Measurements from ENCODE around the gene MAST3. TPM values are rescaled to one million over a fixed set of nuclear protein-coding genes. Genes with fewer than 3 reads are reported as not detected.
A peak's percentile ranks its signal among the peaks of the same experiment; 100 is the strongest.

Gene MAST3
- total and polyA plus RNA-seq, 2 of the 13 experiments (the other 11 are each of a cell fraction or from before 2014, with no cell fraction given), result 4.1 to 4.6 TPM

DNA sequence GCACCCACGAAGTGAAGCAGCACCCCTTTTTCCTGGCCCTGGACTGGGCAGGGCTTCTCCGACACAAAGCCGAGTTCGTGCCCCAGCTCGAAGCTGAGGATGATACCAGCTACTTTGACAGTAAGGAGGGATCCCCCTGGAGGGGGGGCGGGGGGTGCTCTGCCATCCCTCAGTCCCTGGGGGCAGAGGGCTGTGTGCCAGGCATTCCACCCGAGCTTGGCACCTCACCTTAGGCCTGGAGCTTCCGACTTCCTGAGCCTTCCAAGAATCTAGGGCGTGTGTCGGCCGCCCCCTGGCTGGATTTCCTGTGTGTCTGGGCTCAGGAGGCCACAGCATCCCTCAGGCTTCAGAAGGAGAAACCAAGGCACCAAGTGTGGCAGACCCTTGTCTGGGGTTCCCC lies 39.7 kb downstream of the MAST3 start (continued):
- TF ChIP-seq ZNF747 (CRISPR knock-in tag; IDR thresholded peaks at IDR 0.05; ENCODE audit: borderline replicate concordance), result no peak
- no peak for TF ChIP-seq GFI1 (CRISPR knock-in tag; IDR thresholded peaks at IDR 0.05; ENCODE audit: borderline replicate concordance)
- no peak for TF ChIP-seq RAD21 (CRISPR knock-in tag; IDR thresholded peaks at IDR 0.05)
- TF ChIP-seq CEBPG (CRISPR knock-in tag; IDR thresholded peaks at IDR 0.05), result no peak
- TF ChIP-seq ETS1 (CRISPR knock-in tag; IDR thresholded peaks at IDR 0.05), result no peak
- TF ChIP-seq ZNF841 (CRISPR knock-in tag; IDR thresholded peaks at IDR 0.05; ENCODE audit: borderline replicate concordance), result no peak
- TF ChIP-seq HNRNPL (IDR thresholded peaks at IDR 0.05; ENCODE audit: low read depth, low read length), result no peak
- no peak for TF ChIP-seq ZNF878 (CRISPR knock-in tag; IDR thresholded peaks at IDR 0.05)

DNA sequence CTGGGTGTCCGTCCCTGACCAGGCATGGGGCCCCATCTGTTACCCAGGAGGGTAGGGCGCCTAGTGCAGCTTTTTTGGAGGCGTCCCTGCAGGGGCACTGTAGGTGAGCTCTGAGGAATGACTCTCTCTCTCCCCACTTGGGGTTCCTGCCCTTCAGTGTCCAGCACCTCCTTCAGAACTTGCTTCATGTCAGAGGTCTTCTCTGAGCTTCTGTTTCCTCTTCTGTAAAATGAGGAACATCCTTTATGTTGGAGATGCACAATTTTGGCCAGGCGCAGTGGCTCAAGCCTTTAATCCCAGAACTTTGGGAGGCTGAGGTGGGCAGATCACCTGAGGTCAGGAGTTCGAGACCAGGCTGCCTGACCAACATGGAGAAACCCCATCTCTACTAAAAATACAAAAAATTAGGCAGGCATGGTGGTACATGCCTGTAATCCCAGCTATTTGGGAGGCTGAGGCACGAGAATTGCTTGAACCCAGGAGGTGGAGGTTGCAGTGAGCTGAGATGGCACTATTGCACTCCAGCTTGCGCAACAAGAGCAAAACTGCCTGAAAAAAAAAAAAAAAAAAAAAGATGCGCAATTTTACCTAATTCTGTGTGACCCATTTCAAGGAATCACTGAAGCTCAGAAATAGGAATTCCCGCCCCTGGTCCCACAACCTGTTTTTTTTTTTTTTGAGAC lies 40.2 kb downstream of the MAST3 start:
- TF ChIP-seq ZNF770 (CRISPR knock-in tag; IDR thresholded peaks at IDR 0.05) (peak; percentile 85), ZNF563 (CRISPR knock-in tag; IDR thresholded peaks at IDR 0.05) (0 out of 2 replicates have a peak, but pooled peaks have one; percentile 14), FLYWCH1 (CRISPR knock-in tag; IDR thresholded peaks at IDR 0.05) (no peak), CEBPB (IDR thresholded peaks at IDR 0.05; ENCODE audit: borderline replicate concordance, low read depth, low read length) (peak; percentile 48; the same call in 1 of the 2 replicates)
- H3K4me1 ChIP-seq (ENCODE audit: insufficient read depth, low read length), result peaks cover 38% of the 10 kb centered on the region
- DNase-seq (ENCODE audit: low spot score), result no peak
- H3K4me3 ChIP-seq (replicated peaks in 1 of 3; ENCODE audit: insufficient read depth in 1 of 3, low read depth in 2 of 3, low read length in 3 of 3), result no peak overlapping the region
- no TSS peak for BruUV-seq (replicated peaks)
- H4K20me1 ChIP-seq (ENCODE audit: insufficient read depth, low read length), result no peaks in the 10 kb centered on the region
- H3K27me3 ChIP-seq (ENCODE audit: control insufficient read depth in 1 of 2, insufficient read depth in 2 of 2, low read length in 2 of 2), result no peaks in the 10 kb centered on the region
- over 99% methylated on average over 8 of the region's 9 CpGs for WGBS (ENCODE audit: low lambda C conversion rate)
- no peak for ATAC-seq
- H3K79me2 ChIP-seq (ENCODE audit: insufficient read depth, low read length), result peaks cover 4% of the 10 kb centered on the region
- 0 out of 2 replicates have a peak overlapping the region, but pooled peaks have one; percentile 44 for H3K9ac ChIP-seq (ENCODE audit: insufficient read depth, low read depth, low read length)
- ChIA-PET POLR2A (interaction anchor here (0.7 to 1.7 kb wide), 3 partner anchors 14 to 166 kb away, joined by 4 to 7 read pairs (median 6); partner anchors contain the start of gene PIK3R2), CTCF (ENCODE audit: low intra/inter-chr PET ratio, low total read pairs) (no interaction called here)
- in situ Hi-C loops (cut with HindIII; ENCODE audit: extremely low pct_ligation_motif_present, low pct_unique_long_range_greater_than_20kb), result no loop called here
- H3K27ac ChIP-seq (ENCODE audit: extremely low read length, insufficient read depth, low read length), result peak overlapping the region; percentile 92
- intact Hi-C loops (cut with micrococcal nuclease; ENCODE audit: unreplicated experiment), result no loop called here
- H3K36me3 ChIP-seq (replicated peaks in 1 of 2; ENCODE audit: control insufficient read depth in 1 of 2, insufficient read depth in 2 of 2, low read length in 2 of 2), result peaks cover 9 to 28% of the 10 kb centered on the region in 2 experiments
- no peak for FAIRE-seq
- H3K4me2 ChIP-seq (ENCODE audit: low read depth, low read length), result no peak overlapping the region
- no peak overlapping the region for H2AFZ ChIP-seq (ENCODE audit: low read length)
- H3K9me3 ChIP-seq (ENCODE audit: low read length), result no peaks in the 10 kb centered on the region

All from HepG2 (cell line).